Nephron (organoid): Measurements from ENCODE around the gene MARK1.
"Not testable (repeated sequence)": the region's sequence is repeated elsewhere in the genome, so short reads cannot be mapped to it uniquely, and the experiment has no call there.

Experiments
- H3K27ac Mint-ChIP-seq, 3 experiments: 2 replicates each; pipeline ENCODE4 v1.8.0; 2020; ENCODE audit warnings: mixed read lengths in 3 of 3, mild to moderate bottlenecking in 2 of 3, moderate library complexity in 1 of 3
- H3K27me3 Mint-ChIP-seq: 2 replicates; pipeline ENCODE4 v1.8.0; 2021; ENCODE audit warnings: low read depth, mild to moderate bottlenecking, moderate library complexity, mixed read lengths
- H3K36me3 Mint-ChIP-seq: 2 replicates; pipeline ENCODE4 v1.8.0; 2020; ENCODE audit warnings: low read depth, mixed read lengths
- H3K4me1 Mint-ChIP-seq: 2 replicates; pipeline ENCODE4 v1.8.0; 2020; ENCODE audit warnings: mixed read lengths
- H3K4me3 Mint-ChIP-seq, 3 experiments: 2 replicates each; pipeline ENCODE4 v1.8.0; 2020; ENCODE audit warnings: mild to moderate bottlenecking in 3 of 3, mixed read lengths in 3 of 3, moderate library complexity in 2 of 3
- H3K9me3 Mint-ChIP-seq: 2 replicates; pipeline ENCODE4 v1.8.0; 2020; ENCODE audit warnings: mixed read lengths
- TF ChIP-seq, protein P1 (sequence below), 3 experiments: fragments of 200-600 bp; sonication (generic); IDR thresholded peaks; one replicate each; pipeline ENCODE4 v1.5.0; 2021; ENCODE audit warnings: antibody characterized with exemption in 3 of 3; ENCODE audit not compliant: unreplicated experiment in 3 of 3

MARK1 gene

DNA sequence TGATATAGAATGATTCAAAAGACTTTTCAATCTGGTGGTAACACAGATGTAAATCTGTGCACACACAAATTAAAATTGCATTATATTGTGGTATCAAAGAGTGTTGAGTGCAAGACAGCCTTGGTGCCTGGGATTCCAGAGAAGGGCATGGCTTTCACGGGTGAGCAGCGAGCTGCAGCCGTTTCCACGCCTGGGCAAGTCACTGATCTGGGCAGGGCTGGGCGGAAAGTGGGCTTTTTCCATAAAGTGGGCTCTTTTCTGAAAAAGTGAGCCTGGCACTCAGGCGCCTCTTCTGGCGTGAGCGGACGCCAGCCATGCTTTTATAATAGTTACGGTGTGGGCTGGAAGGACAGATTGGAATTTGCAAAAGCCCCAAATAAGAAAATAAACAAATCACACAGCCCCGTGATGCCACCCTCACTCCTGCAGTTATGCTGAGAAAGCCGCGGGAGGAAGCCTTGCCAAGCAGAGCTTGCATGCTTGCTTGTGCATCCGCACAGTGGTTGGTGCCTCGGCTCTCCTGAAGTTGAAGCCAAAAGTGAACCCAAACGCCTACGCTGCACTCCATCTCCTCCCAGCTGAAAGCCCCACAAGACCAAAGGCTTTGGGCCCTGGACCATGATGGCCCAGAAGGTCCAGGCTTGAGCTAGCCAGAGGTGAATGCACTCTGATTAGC is 155.1 kb downstream of the MARK1 start:
- Mint-ChIP-seq H3K4me1 (no peaks in the 10 kb centered on the region), H3K27ac (no peak overlapping the region), H3K27me3 (peaks cover 12% of the 10 kb centered on the region), H3K9me3 (no peaks in the 10 kb centered on the region), H3K4me3 (no peak overlapping the region), H3K36me3 (no peaks in the 10 kb centered on the region)
- TF ChIP-seq, protein P1, sequence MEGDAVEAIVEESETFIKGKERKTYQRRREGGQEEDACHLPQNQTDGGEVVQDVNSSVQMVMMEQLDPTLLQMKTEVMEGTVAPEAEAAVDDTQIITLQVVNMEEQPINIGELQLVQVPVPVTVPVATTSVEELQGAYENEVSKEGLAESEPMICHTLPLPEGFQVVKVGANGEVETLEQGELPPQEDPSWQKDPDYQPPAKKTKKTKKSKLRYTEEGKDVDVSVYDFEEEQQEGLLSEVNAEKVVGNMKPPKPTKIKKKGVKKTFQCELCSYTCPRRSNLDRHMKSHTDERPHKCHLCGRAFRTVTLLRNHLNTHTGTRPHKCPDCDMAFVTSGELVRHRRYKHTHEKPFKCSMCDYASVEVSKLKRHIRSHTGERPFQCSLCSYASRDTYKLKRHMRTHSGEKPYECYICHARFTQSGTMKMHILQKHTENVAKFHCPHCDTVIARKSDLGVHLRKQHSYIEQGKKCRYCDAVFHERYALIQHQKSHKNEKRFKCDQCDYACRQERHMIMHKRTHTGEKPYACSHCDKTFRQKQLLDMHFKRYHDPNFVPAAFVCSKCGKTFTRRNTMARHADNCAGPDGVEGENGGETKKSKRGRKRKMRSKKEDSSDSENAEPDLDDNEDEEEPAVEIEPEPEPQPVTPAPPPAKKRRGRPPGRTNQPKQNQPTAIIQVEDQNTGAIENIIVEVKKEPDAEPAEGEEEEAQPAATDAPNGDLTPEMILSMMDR (IDR thresholded peaks at IDR 0.05; ENCODE audit: unreplicated experiment in 3 of 3), result no peak

DNA sequence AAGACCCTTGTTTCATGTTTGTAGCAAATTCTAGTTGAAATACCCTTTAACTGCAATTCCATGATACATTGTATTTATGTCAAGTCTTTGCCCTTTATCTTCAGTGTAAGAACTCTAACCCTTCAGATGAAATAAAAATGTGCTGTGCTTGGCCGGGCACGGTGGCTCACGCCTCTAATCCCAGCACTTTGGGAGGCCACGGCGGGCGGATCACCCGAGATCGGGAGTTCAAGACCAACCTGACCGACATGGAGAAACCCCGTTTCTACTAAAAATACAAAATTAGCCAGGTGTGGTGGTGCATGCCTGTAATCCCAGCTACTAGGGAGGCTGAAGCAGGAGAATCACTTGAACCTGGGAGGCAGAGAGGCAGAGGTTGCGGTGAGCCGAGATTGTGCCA is 155.8 kb downstream of the MARK1 start:
- H3K9me3 Mint-ChIP-seq, H3K4me3 Mint-ChIP-seq, H3K36me3 Mint-ChIP-seq, H3K27ac Mint-ChIP-seq, H3K4me1 Mint-ChIP-seq: not testable (repeated sequence)
- H3K27me3 Mint-ChIP-seq, result peaks cover 15% of the 10 kb centered on the region

DNA sequence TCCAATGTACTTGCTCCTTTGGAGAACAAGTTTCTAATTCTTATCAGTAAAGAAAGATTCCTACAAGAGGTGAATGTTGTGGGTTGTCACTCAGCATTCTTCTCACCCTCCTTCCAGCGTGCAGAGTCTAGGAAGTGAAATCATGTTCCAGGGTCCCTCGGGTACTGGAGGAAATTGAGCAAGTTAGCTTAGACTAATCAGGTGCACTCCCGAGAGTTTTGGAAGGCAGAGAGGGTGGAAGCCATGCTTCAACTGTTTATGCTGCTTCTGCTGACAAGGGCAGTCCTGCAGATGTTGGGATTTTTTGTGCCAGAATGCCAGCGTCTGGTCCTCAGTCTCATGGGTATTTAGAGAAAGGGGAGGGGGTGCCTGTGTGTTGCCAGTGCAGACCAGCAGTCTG is 157.0 kb downstream of the MARK1 start:
- H3K4me3 Mint-ChIP-seq, result no peak overlapping the region
- H3K4me1 Mint-ChIP-seq, result peaks cover 4% of the 10 kb centered on the region
- peaks cover 3% of the 10 kb centered on the region for H3K36me3 Mint-ChIP-seq
- H3K27ac Mint-ChIP-seq, result no peak overlapping the region
- no peaks in the 10 kb centered on the region for H3K9me3 Mint-ChIP-seq
- peaks cover 27% of the 10 kb centered on the region for H3K27me3 Mint-ChIP-seq
- TF ChIP-seq, protein P1 (IDR thresholded peaks at IDR 0.05; ENCODE audit: unreplicated experiment in 3 of 3), result no peak

DNA sequence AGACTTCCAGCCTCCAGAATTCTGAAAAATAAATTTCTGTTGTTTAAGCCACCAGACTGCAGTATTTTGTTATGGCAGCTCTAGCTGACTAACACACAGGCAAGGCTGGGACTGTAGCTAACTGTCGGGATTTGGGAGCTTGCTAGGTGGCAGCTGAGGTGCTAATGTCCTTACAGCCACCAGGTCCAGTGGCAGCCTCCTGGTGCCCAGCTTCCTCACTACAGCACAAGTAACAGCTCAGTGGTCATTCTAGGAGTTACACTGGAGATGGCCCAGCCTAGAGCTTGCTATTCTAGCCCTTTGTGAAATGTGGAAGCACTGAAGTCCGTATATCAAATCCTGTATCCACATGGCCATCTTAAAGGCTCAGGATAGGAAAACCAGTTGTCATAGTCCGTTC is 157.9 kb downstream of the MARK1 start:
- Mint-ChIP-seq H3K4me1 (peaks cover 5% of the 10 kb centered on the region), H3K27me3 (peaks cover 34% of the 10 kb centered on the region), H3K36me3 (peaks cover 3% of the 10 kb centered on the region), H3K27ac (no peak overlapping the region), H3K9me3 (no peaks in the 10 kb centered on the region), H3K4me3 (no peak overlapping the region)
- TF ChIP-seq, protein P1 (IDR thresholded peaks at IDR 0.05; ENCODE audit: unreplicated experiment in 3 of 3), result no peak

DNA sequence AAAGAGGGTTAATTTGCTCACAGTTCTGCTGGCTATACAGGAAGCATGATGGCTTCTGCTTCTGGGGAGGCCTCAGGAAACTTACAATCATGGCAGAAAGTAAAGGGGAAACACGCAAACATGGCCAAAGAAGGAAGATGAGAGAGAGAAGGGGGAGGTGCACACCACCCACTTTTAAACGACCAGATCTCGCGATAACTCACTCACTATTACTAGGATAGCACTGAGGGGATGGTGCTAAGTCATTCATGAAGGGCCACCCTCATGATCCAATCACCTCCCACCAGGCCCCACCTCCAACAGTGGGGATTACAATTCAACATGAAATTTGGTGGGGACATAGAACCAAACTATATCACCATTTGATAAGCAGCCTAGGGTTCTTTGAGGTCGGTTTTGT is 159.9 kb downstream of the MARK1 start:
- H3K27me3 Mint-ChIP-seq, result peaks cover 53% of the 10 kb centered on the region
- H3K36me3 Mint-ChIP-seq, result peaks cover 3% of the 10 kb centered on the region
- H3K27ac Mint-ChIP-seq, result no peak overlapping the region
- no peaks in the 10 kb centered on the region for H3K9me3 Mint-ChIP-seq
- no peak overlapping the region for H3K4me3 Mint-ChIP-seq
- H3K4me1 Mint-ChIP-seq, result peaks cover 5% of the 10 kb centered on the region
- TF ChIP-seq, protein P1 (IDR thresholded peaks at IDR 0.05; ENCODE audit: unreplicated experiment in 3 of 3), result no peak

DNA sequence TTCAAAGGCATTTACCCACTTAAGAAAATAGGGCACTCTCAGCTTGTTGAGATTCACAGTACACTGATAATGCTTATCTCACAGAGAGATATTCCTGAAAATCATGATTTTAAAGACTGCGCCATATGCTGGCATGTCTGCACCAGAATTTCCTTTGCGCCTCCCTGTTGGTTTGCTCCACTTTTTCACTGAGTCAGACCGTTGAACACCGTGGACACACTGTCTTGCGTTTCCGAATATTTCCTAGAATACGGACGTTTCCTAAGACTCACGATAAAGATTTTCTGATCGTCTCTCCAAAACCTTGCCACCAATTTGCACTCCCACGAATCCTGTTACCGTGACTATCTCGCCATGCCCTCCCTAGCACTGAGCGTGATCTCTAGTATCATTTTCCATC is 161.7 kb downstream of the MARK1 start:
- Mint-ChIP-seq H3K4me3 (peak overlapping the region; percentile 69 to 89 (median 87)), H3K27me3 (peaks cover 66% of the 10 kb centered on the region), H3K4me1 (peaks cover 5% of the 10 kb centered on the region), H3K27ac (peak overlapping the region in 1 of 3 experiments; percentile 6), H3K9me3 (no peaks in the 10 kb centered on the region), H3K36me3 (peaks cover 3% of the 10 kb centered on the region)
- TF ChIP-seq, protein P1 (IDR thresholded peaks at IDR 0.05; ENCODE audit: unreplicated experiment in 3 of 3), result no peak
